Loucy (cell line): Measurements from ENCODE around the gene ATP7B.

Experiments
- H2AFZ ChIP-seq: fragments of 200-600 bp; sonication (generic); 2 replicates; pipeline ENCODE4 v1.6.0; 2016; ENCODE audit warnings: antibody characterized with exemption, mild to moderate bottlenecking, low read length, moderate library complexity
- H3F3A ChIP-seq: fragments of 200-600 bp; 2 replicates; pipeline ENCODE4 v1.6.0; 2016; ENCODE audit warnings: antibody characterized with exemption, low read depth, mild to moderate bottlenecking
- H3K27me3 ChIP-seq: fragments of 200-600 bp; sonication (generic); 2 replicates; pipeline ENCODE4 v1.6.1; 2014; ENCODE audit warnings: low read length, mild to moderate bottlenecking; ENCODE audit not compliant: insufficient read depth, poor library complexity, severe bottlenecking
- H3K36me3 ChIP-seq: fragments of 200-600 bp; sonication (generic); 2 replicates; pipeline ENCODE4 v1.6.1; 2016; ENCODE audit warnings: low read length; ENCODE audit not compliant: insufficient read depth
- H3K4me1 ChIP-seq: fragments of 200-600 bp; sonication (generic); 2 replicates; pipeline ENCODE4 v1.5.1; 2014; ENCODE audit warnings: low read length, mild to moderate bottlenecking; ENCODE audit not compliant: insufficient read depth, poor library complexity, severe bottlenecking
- H3K4me2 ChIP-seq: fragments of 200-600 bp; sonication (generic); 2 replicates; pipeline ENCODE4 v1.6.0; 2014; ENCODE audit warnings: antibody characterized with exemption, low read length, low read depth, mild to moderate bottlenecking; ENCODE audit not compliant: poor library complexity, severe bottlenecking
- H3K4me3 ChIP-seq: fragments of 200-600 bp; sonication (generic); 2 replicates; pipeline ENCODE4 v1.5.1; 2014; ENCODE audit warnings: low read length, mild to moderate bottlenecking, mixed read lengths; ENCODE audit not compliant: poor library complexity, severe bottlenecking
- H3K79me2 ChIP-seq: fragments of 200-600 bp; sonication (generic); 2 replicates; pipeline ENCODE4 v1.6.1; 2014; ENCODE audit warnings: low read length; ENCODE audit not compliant: insufficient read depth
- H3K9ac ChIP-seq: fragments of 200-600 bp; sonication (generic); 2 replicates; pipeline ENCODE4 v1.6.0; 2014; ENCODE audit warnings: mild to moderate bottlenecking, low read depth, low read length, moderate library complexity; ENCODE audit not compliant: poor library complexity, severe bottlenecking
- H3K9me2 ChIP-seq: fragments of 200-600 bp; sonication (generic); replicated peaks from 2 replicates; pipeline ENCODE4 v1.6.1; 2016; ENCODE audit warnings: low read depth, low read length, mixed read lengths
- H3K9me3 ChIP-seq: fragments of 200-600 bp; sonication (generic); 2 replicates; pipeline ENCODE4 v1.6.1; 2014; ENCODE audit warnings: mild to moderate bottlenecking, antibody characterized with exemption, low read length, low read depth; ENCODE audit not compliant: insufficient read depth
- H4K20me1 ChIP-seq: fragments of 200-600 bp; sonication (generic); 2 replicates; pipeline ENCODE4 v1.6.0; 2014; ENCODE audit warnings: antibody characterized with exemption, low read length, mild to moderate bottlenecking; ENCODE audit not compliant: insufficient read depth, poor library complexity, severe bottlenecking
- EZH2phosphoT487 ChIP-seq: fragments of 200-600 bp; IDR thresholded peaks from 2 replicates; pipeline ENCODE4 v1.6.1; 2018; ENCODE audit warnings: antibody characterized with exemption, mild to moderate bottlenecking, moderate library complexity, borderline replicate concordance
- TF ChIP-seq, protein P1 (sequence below): fragments of 200-600 bp; sonication (generic); conservative IDR thresholded peaks from 2 replicates; pipeline ENCODE4 v1.5.1; 2014; ENCODE audit warnings: mild to moderate bottlenecking, antibody characterized with exemption, low read length

The ATP7B gene

DNA sequence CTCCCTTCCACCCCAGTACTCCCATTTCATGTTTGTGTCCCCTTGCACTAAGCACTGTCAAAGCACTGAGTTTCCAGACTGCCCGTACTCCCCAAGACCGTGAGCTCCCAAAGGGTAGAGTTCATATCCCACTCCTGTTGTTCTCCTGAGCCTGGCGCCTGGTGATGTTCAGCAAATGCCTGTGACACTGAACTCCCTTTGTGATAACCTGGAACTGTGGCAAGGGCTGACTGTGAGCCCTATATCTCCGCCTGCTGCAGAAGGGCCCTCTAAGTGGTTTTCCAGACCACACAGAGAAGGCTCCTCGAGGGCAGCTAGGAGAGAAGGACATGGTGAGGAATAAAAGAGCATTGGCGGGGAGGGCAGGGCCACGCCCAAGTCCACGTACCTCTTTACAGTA lies 67.5 kb downstream of the ATP7B start:
- no peaks in the 10 kb centered on the region for H3F3A ChIP-seq
- H3K4me3 ChIP-seq: peak overlapping the region; percentile 6
- peak overlapping the region; percentile 44 for H3K4me2 ChIP-seq
- no peaks in the 10 kb centered on the region for H3K27me3 ChIP-seq
- H3K9me2 ChIP-seq: no peaks in the 10 kb centered on the region
- H2AFZ ChIP-seq: no peak overlapping the region; the same call in 1 of the 2 replicates
- TF ChIP-seq EZH2phosphoT487: no peak
- TF ChIP-seq, protein P1, sequence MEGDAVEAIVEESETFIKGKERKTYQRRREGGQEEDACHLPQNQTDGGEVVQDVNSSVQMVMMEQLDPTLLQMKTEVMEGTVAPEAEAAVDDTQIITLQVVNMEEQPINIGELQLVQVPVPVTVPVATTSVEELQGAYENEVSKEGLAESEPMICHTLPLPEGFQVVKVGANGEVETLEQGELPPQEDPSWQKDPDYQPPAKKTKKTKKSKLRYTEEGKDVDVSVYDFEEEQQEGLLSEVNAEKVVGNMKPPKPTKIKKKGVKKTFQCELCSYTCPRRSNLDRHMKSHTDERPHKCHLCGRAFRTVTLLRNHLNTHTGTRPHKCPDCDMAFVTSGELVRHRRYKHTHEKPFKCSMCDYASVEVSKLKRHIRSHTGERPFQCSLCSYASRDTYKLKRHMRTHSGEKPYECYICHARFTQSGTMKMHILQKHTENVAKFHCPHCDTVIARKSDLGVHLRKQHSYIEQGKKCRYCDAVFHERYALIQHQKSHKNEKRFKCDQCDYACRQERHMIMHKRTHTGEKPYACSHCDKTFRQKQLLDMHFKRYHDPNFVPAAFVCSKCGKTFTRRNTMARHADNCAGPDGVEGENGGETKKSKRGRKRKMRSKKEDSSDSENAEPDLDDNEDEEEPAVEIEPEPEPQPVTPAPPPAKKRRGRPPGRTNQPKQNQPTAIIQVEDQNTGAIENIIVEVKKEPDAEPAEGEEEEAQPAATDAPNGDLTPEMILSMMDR: no peak
- H3K36me3 ChIP-seq: no peaks in the 10 kb centered on the region
- no peak overlapping the region for H3K9ac ChIP-seq
- H3K9me3 ChIP-seq: no peaks in the 10 kb centered on the region
- H4K20me1 ChIP-seq: no peaks in the 10 kb centered on the region
- H3K4me1 ChIP-seq: peaks cover 17% of the 10 kb centered on the region
- no peaks in the 10 kb centered on the region for H3K79me2 ChIP-seq

DNA sequence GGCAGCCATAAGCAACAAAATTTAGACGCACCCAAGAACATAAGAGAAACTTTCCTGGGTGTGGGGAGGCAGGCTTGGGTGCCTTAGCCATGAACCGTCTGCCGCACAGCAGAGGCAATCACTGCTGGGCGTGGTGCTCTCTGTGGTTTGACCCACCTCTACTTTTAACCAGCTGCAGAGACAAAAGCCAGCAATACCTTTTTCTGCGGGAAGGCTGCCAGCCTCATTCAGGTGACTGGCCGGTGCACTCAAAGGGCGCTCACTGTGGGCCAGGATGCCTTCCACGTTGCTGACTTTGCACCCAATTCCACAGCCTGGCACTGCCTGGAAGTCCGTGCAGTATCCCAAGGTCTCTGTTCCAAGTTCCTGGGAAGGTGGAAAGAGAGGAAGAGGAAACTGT lies 69.1 kb downstream of the ATP7B start:
- Histone ChIP-seq H3K79me2 (no peaks in the 10 kb centered on the region), H3K9me3 (no peaks in the 10 kb centered on the region), H3K9ac (no peak overlapping the region), H3K4me2 (no peak overlapping the region), H3F3A (no peaks in the 10 kb centered on the region), H3K36me3 (no peaks in the 10 kb centered on the region), H4K20me1 (no peaks in the 10 kb centered on the region), H3K4me3 (no peak overlapping the region), H2AFZ (no peak overlapping the region), H3K9me2 (no peaks in the 10 kb centered on the region), H3K4me1 (peaks cover 17% of the 10 kb centered on the region), H3K27me3 (no peaks in the 10 kb centered on the region)
- TF ChIP-seq, protein P1: no peak
- TF ChIP-seq EZH2phosphoT487: no peak

DNA sequence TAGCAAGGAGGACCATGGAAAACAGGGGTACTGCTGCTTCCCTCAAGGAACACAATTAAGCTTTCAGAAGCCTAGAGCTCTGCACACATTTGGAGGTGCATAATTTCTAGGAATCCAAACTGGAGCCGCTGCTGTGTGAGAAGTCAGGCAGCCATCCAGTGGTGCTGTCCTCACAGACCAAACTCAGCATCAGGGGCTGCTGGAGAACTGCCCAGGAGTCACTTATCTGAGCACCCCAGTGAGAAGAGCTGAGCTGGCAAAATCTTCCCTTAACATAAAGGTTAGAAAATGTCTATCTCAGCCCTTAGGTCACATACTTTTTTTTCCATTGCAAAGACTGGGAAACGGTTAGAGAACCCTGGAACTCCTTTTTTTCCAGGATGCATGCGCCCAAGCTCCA lies 72.8 kb downstream of the ATP7B start:
- Histone ChIP-seq H3F3A (no peaks in the 10 kb centered on the region), H3K4me3 (no peak overlapping the region), H3K4me1 (peaks cover under 1% of the 10 kb centered on the region), H2AFZ (no peak overlapping the region), H3K9me3 (no peaks in the 10 kb centered on the region), H3K4me2 (no peak overlapping the region), H3K27me3 (no peaks in the 10 kb centered on the region), H3K9ac (no peak overlapping the region), H3K79me2 (no peaks in the 10 kb centered on the region), H3K36me3 (no peaks in the 10 kb centered on the region), H4K20me1 (no peaks in the 10 kb centered on the region), H3K9me2 (no peaks in the 10 kb centered on the region)
- TF ChIP-seq, protein P1: no peak
- no peak for TF ChIP-seq EZH2phosphoT487
